Endodermal cell (in vitro differentiated cells): Measurements from ENCODE around the gene FAM151A. TPM values are rescaled to one million over a fixed set of nuclear protein-coding genes. Genes with fewer than 3 reads are reported as not detected.
A peak's percentile ranks its signal among the peaks of the same experiment; 100 is the strongest.

Experiments used
- DNase-seq: peaks from one replicate; pipeline ENCODE4 v3.0.0-alpha.2; 2017
- H3K27ac ChIP-seq: 2 replicates; pipeline ENCODE4 v1.5.1; 2013; ENCODE audit warnings: mild to moderate bottlenecking, low read depth, low read length, moderate library complexity
- H3K27me3 ChIP-seq: 2 replicates; pipeline ENCODE4 v1.6.1; 2013; ENCODE audit warnings: mild to moderate bottlenecking, low read length, moderate library complexity; ENCODE audit not compliant: insufficient read depth, control insufficient read depth, poor library complexity, severe bottlenecking
- H3K36me3 ChIP-seq: 2 replicates; pipeline ENCODE4 v1.7.0; 2013; ENCODE audit warnings: mild to moderate bottlenecking, low read length, moderate library complexity; ENCODE audit not compliant: control insufficient read depth, insufficient read depth
- H3K4me1 ChIP-seq: one replicate; pipeline ENCODE4 v1.7.0; 2013; ENCODE audit warnings: low read length; ENCODE audit not compliant: control insufficient read depth, insufficient read depth
- H3K4me3 ChIP-seq: 2 replicates; pipeline ENCODE4 v1.5.1; 2013; ENCODE audit warnings: mild to moderate bottlenecking, low read length, moderate library complexity
- H3K9ac ChIP-seq: 2 replicates; pipeline ENCODE4 v1.6.1; 2013; ENCODE audit warnings: mild to moderate bottlenecking, low read length, moderate library complexity; ENCODE audit not compliant: poor library complexity, severe bottlenecking; ENCODE audit errors: extremely low read depth
- H3K9me3 ChIP-seq: 2 replicates; pipeline ENCODE4 v1.6.1; 2013; ENCODE audit warnings: mild to moderate bottlenecking, low read length, moderate library complexity; ENCODE audit not compliant: control insufficient read depth
- H3K27ac Mint-ChIP-seq: 2 replicates; pipeline ENCODE4 v1.8.0; 2020; ENCODE audit warnings: mixed read lengths
- H3K27me3 Mint-ChIP-seq: 2 replicates; pipeline ENCODE4 v1.8.0; 2021; ENCODE audit warnings: mild to moderate bottlenecking, mixed read lengths; ENCODE audit not compliant: insufficient read depth
- H3K36me3 Mint-ChIP-seq: 2 replicates; pipeline ENCODE4 v1.8.0; 2020; ENCODE audit warnings: low read depth, mixed read lengths
- H3K4me1 Mint-ChIP-seq: 2 replicates; pipeline ENCODE4 v1.8.0; 2020; ENCODE audit warnings: mixed read lengths
- H3K4me3 Mint-ChIP-seq: 2 replicates; pipeline ENCODE4 v1.8.0; 2020; ENCODE audit warnings: mild to moderate bottlenecking, moderate library complexity, mixed read lengths
- H3K9me3 Mint-ChIP-seq: 2 replicates; pipeline ENCODE4 v1.8.0; 2020; ENCODE audit warnings: mild to moderate bottlenecking, mixed read lengths
- WGBS, 2 experiments: methylation state at CpG; one replicate each; pipeline versions ENCODE4 v1.1.5 to v1.1.7; 2013; ENCODE audit warnings: missing lambda C conversion rate in 2 of 2, mixed read lengths in 1 of 2; ENCODE audit not compliant: insufficient coverage in 1 of 2, insufficient read length in 1 of 2; 5-methylcytosine and 5-hydroxymethylcytosine counted together
- long read RNA-seq, 4 experiments: library from polyadenylated mRNA in 2 of 4; library from RNA in 1 of 4; library from capped mRNA in 1 of 4; stranded (forward) in 3 of 4; unstranded in 1 of 4; transcript quantifications; one replicate each; pipeline ENCODE4 v2.0.0, GENCODE V29; 2020 to 2021; ENCODE audit warnings: inconsistent platforms in 1 of 4
- polyA plus RNA-seq, 2 experiments: library from polyadenylated mRNA; stranded (reverse); fragments of 50-300 nt; gene quantifications; one replicate each; pipeline ENCODE4 v1.2.3, GENCODE V29; 2013
- total RNA-seq, 2 donors: library from RNA; stranded (reverse); fragmentation: NEBNext Ultra II Directional in 1 of 2; extraction: Animal tissue kit (Norgen Biotek cat#: 25700) in 1 of 2; gene quantifications; 2 replicates in 1 of 2; 3 replicates in 1 of 2; pipeline ENCODE4 v1.2.1, GENCODE V29; 2021
- TF ChIP-seq, protein P1 (sequence below): fragments of 200-600 bp; sonication (generic); conservative IDR thresholded peaks from 2 replicates; pipeline ENCODE4 v1.5.0; 2021; ENCODE audit warnings: antibody characterized with exemption, mild to moderate bottlenecking

FAM151A gene
- total RNA-seq = not detected
- 0.11 TPM for polyA plus RNA-seq (2013, experiment 1 of 2)
- not detected for polyA plus RNA-seq (2013, experiment 2 of 2)
- long read RNA-seq, experiment 1 = 0 reads
- long read RNA-seq, experiment 2 = 0 reads
- long read RNA-seq, experiment 3 = 0 reads
- long read RNA-seq, experiment 4 = 0 reads

DNA sequence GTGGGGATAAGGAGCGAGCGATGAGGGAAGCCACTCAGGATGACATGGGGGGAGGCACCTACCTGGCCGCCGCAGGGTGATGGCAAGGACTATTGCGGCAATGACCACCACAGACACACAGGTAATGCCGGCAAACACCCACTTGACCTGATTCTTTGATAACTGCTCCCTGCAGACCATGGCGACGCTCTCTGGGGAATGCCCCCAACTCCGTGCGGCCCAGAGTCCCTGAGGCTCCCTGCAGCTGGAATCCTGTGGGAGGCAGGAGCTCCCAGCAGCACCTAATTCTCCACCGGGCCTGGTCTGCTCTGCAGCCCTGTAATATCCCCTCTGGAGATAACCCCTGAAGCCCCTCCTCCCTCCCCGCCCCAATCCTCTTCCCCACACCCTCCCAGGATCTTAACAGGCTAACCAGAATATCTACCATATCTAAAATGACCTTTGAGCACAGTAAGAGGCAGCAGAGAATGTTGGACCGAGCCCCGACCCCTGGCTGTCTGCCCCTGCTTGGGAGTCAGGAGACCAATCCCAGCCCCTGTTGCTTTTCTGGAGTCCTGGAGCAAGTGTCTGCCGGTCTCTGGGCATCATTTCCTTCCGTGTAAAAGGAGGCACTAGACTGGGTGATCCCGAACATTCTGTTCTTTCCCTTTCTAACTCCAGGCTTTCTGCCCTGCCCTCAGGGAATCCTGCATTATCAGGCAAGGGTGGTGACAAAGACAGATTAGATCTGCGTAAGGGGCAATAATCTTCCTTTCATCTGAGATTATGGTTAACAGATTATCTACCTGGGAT, at the start of gene FAM151A:
TSS of gene FAM151A (minus strand) at position 310 of the 792 bp plus-strand sequence. CDS start at position 180, 130 bp downstream.
- no peaks in the 10 kb centered on the region for H3K4me1 ChIP-seq
- no peak within 1 kb of the TSS for H3K9ac ChIP-seq
- TF ChIP-seq, protein P1, sequence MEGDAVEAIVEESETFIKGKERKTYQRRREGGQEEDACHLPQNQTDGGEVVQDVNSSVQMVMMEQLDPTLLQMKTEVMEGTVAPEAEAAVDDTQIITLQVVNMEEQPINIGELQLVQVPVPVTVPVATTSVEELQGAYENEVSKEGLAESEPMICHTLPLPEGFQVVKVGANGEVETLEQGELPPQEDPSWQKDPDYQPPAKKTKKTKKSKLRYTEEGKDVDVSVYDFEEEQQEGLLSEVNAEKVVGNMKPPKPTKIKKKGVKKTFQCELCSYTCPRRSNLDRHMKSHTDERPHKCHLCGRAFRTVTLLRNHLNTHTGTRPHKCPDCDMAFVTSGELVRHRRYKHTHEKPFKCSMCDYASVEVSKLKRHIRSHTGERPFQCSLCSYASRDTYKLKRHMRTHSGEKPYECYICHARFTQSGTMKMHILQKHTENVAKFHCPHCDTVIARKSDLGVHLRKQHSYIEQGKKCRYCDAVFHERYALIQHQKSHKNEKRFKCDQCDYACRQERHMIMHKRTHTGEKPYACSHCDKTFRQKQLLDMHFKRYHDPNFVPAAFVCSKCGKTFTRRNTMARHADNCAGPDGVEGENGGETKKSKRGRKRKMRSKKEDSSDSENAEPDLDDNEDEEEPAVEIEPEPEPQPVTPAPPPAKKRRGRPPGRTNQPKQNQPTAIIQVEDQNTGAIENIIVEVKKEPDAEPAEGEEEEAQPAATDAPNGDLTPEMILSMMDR = no peak
- Mint-ChIP-seq H3K27me3 (peaks cover 41% of the 10 kb centered on the region), H3K27ac (no peak within 1 kb of the TSS), H3K9me3 (peaks cover 2% of the 10 kb centered on the region), H3K36me3 (no peaks in the 10 kb centered on the region), H3K4me3 (no peak within 1 kb of the TSS), H3K4me1 (peaks cover 7% of the 10 kb centered on the region)
- 79 to 81% methylated on average over 17 to 18 of the region's 18 CpGs for WGBS, 2 experiments
- DNase-seq = no peak
- H3K36me3 ChIP-seq = no peaks in the 10 kb centered on the region
- H3K4me3 ChIP-seq = no peak within 1 kb of the TSS
- H3K27ac ChIP-seq = no peak within 1 kb of the TSS
- H3K9me3 ChIP-seq = no peaks in the 10 kb centered on the region
- H3K27me3 ChIP-seq = peaks cover 38% of the 10 kb centered on the region

DNA sequence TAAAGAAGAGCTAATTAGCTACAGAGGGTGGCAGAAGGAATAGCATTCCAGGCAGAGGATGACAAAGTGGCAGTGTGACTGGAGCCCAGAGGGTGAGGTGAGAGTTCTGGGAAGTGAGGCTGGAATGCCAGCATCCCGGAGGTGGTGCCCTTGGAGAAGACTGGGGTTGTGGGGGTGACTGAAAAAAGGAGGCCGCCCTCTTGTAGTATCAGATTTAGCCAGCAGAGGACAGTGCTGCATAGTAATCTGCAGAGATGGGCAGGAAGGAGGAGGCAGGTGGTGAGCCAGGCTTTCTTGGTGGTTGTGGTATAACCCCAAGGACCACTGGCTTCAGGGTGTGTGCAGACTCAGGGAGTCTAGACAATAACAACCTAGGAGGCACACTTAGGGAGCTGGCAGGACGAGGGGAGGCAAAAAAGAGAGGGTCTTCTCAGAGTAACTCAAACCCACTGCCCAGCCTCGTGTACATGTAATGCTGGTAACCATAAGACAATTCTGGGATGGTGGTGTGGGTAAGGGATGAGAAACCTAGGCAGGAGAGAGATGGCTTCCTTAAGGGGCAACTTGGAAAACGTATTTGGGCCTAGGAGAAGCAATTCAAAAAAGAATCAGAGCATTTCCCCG, 48.8 kb upstream of the FAM151A start:
- H3K36me3 ChIP-seq = no peaks in the 10 kb centered on the region
- no peak overlapping the region for H3K4me3 ChIP-seq
- peak; percentile 94 for DNase-seq
- no peaks in the 10 kb centered on the region for H3K4me1 ChIP-seq
- peaks cover 2% of the 10 kb centered on the region for H3K27me3 Mint-ChIP-seq
- no peaks in the 10 kb centered on the region for H3K4me1 Mint-ChIP-seq
- TF ChIP-seq, protein P1 = peak; percentile 91
- no peaks in the 10 kb centered on the region for H3K9me3 Mint-ChIP-seq
- no peak overlapping the region for H3K27ac Mint-ChIP-seq
- H3K4me3 Mint-ChIP-seq = no peak overlapping the region
- H3K9ac ChIP-seq = no peak overlapping the region
- H3K27me3 ChIP-seq = no peaks in the 10 kb centered on the region
- no peak overlapping the region for H3K27ac ChIP-seq
- no peaks in the 10 kb centered on the region for H3K9me3 ChIP-seq
- H3K36me3 Mint-ChIP-seq = no peaks in the 10 kb centered on the region
- 40 to 46% methylated on average over 5 to 6 of the region's 6 CpGs for WGBS, 2 experiments

DNA sequence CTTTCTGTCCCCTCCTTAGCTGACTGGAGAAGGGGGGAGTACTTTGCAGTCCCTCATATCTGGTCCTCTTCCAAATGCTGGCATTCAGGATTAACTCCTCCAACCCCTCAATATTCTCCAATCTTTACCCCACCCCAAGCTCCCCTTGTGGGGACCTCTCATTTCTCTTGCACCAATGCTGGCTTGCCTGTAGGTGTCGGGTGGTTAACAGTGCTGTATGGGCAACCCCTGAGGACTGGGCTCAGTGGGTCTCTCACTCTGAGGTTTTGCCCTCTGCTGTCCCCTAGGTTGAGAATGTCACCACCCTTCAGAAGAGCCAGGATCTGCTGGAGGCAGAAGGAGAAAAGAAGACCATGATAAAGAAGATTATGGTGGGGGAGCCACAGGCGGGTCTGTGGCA, 45.2 kb upstream of the FAM151A start:
- Mint-ChIP-seq H3K27me3 (no peaks in the 10 kb centered on the region), H3K27ac (no peak overlapping the region), H3K36me3 (no peaks in the 10 kb centered on the region), H3K9me3 (no peaks in the 10 kb centered on the region), H3K4me1 (no peaks in the 10 kb centered on the region), H3K4me3 (no peak overlapping the region)
- Histone ChIP-seq H3K4me3 (no peak overlapping the region), H3K27me3 (no peaks in the 10 kb centered on the region), H3K27ac (no peak overlapping the region), H3K9me3 (no peaks in the 10 kb centered on the region), H3K4me1 (no peaks in the 10 kb centered on the region), H3K9ac (no peak overlapping the region), H3K36me3 (no peaks in the 10 kb centered on the region)
- peak; percentile 59 for DNase-seq
- TF ChIP-seq, protein P1 = peak; percentile 59
- 83 to 86% methylated on average over 1 to 2 of the region's 2 CpGs for WGBS, 2 experiments
